HEK293 (cell line): ENCODE results near the gene COL12A1.

ENCODE experiments used
- CTCF ChIA-PET: fragments of 350-600 bp; formaldehyde crosslinking; extraction: SDS; loops from one replicate; lab custom pipeline; 2021; ENCODE audit warnings: antibody characterized with exemption; lab: Yijun Ruan, JAX
- POLR2A ChIA-PET: fragments of 300-600 bp; formaldehyde crosslinking; extraction: SDS; loops from one replicate; lab custom pipeline; 2020; ENCODE audit warnings: antibody characterized with exemption, inconsistent platforms; lab: Yijun Ruan, JAX
- H3K27ac ChIP-seq: fragments of 200-500 bp; sonication (Bioruptor generic); 2 replicates; pipeline ENCODE4 v1.5.1; 2014; ENCODE audit warnings: low read depth, low read length, control low read depth, inconsistent platforms; ENCODE audit errors: extremely low read depth
- H3K36me3 ChIP-seq, 2 experiments: fragments of 200-500 bp in 1 of 2; sonication (Bioruptor generic) in 1 of 2; 1 replicate in 1 of 2; 2 replicates in 1 of 2; pipeline ENCODE4 v1.5.1; 2014 to 2017; ENCODE audit warnings: inconsistent platforms in 2 of 2, low read length in 2 of 2; ENCODE audit not compliant: control insufficient read depth in 2 of 2, insufficient read depth in 1 of 2
- H3K4me1 ChIP-seq: fragments of 200-500 bp; sonication (Bioruptor generic); 2 replicates; pipeline ENCODE4 v1.5.1; 2014; ENCODE audit warnings: mild to moderate bottlenecking, low read length, inconsistent platforms; ENCODE audit not compliant: control insufficient read depth, insufficient read depth
- H3K4me3 ChIP-seq: 2 replicates; pipeline ENCODE4 v1.5.1; 2011; ENCODE audit warnings: low read depth, mild to moderate bottlenecking, control low read depth, low read length, moderate library complexity
- H3K9me3 ChIP-seq: fragments of 200-500 bp; sonication (Bioruptor generic); 2 replicates; pipeline ENCODE4 v1.5.1; 2014; ENCODE audit warnings: low read depth, low read length, inconsistent platforms; ENCODE audit not compliant: control insufficient read depth, insufficient read depth
- FEZF1 ChIP-seq: fragments of 450-650 bp; formaldehyde crosslinking; IDR thresholded peaks from 2 replicates; pipeline ENCODE4 v1.5.1; 2016; ENCODE audit warnings: missing biosample characterization, missing genetic modification characterization
- IKZF3 ChIP-seq: fragments of 450-650 bp; IDR thresholded peaks from 2 replicates; pipeline ENCODE4 v1.5.0; 2018; ENCODE audit warnings: missing biosample characterization, mild to moderate bottlenecking, missing genetic modification characterization, moderate library complexity
- PRDM1 ChIP-seq: fragments of 450-650 bp; formaldehyde crosslinking; IDR thresholded peaks from 2 replicates; pipeline ENCODE4; 2016; ENCODE audit warnings: missing biosample characterization, missing genetic modification characterization
- SP7 ChIP-seq: fragments of 450-650 bp; formaldehyde crosslinking; IDR thresholded peaks from 2 replicates; pipeline ENCODE4 v1.5.1; 2016; ENCODE audit warnings: missing biosample characterization, missing genetic modification characterization
- TRIM28 ChIP-seq: IDR thresholded peaks from 2 replicates; pipeline ENCODE4 v1.6.1; 2011; ENCODE audit warnings: low read length, control low read depth, borderline replicate concordance
- ZNF366 ChIP-seq: fragments of 450-650 bp; formaldehyde crosslinking; conservative IDR thresholded peaks from 2 replicates; pipeline ENCODE4 v1.5.1; 2016; ENCODE audit warnings: missing biosample characterization, missing genetic modification characterization
- ZNF426 ChIP-seq: fragments of 450-650 bp; formaldehyde crosslinking; IDR thresholded peaks from 2 replicates; pipeline ENCODE4 v1.5.1; 2017; ENCODE audit warnings: missing biosample characterization, missing genetic modification characterization, mild to moderate bottlenecking, inconsistent platforms, moderate library complexity
- ZNF544 ChIP-seq: fragments of 450-650 bp; formaldehyde crosslinking; IDR thresholded peaks from 2 replicates; pipeline ENCODE4 v1.5.0; 2017; ENCODE audit warnings: missing biosample characterization, missing genetic modification characterization
- ZNF654 ChIP-seq: fragments of 450-650 bp; formaldehyde crosslinking; IDR thresholded peaks from 2 replicates; pipeline ENCODE4 v1.5.1; 2016; ENCODE audit warnings: low read depth, missing biosample characterization, missing genetic modification characterization
- ZNF76 ChIP-seq: fragments of 450-650 bp; formaldehyde crosslinking; IDR thresholded peaks from 2 replicates; pipeline ENCODE4; 2016; ENCODE audit warnings: low read depth, missing biosample characterization, missing genetic modification characterization, borderline replicate concordance
- ZNF791 ChIP-seq: fragments of 450-650 bp; formaldehyde crosslinking; IDR thresholded peaks from 2 replicates; pipeline ENCODE4 v1.5.1; 2016; ENCODE audit warnings: missing biosample characterization, missing genetic modification characterization
- ZSCAN30 ChIP-seq: fragments of 450-650 bp; IDR thresholded peaks from 2 replicates; pipeline ENCODE4 v1.5.1; 2018; ENCODE audit warnings: missing biosample characterization, mild to moderate bottlenecking, missing genetic modification characterization, moderate library complexity
- TF ChIP-seq, protein P1 (sequence below): fragments of 450-650 bp; formaldehyde crosslinking; IDR thresholded peaks from 2 replicates; pipeline ENCODE4 v1.5.1; 2017; ENCODE audit warnings: missing biosample characterization, missing genetic modification characterization
- TF ChIP-seq, protein P2 (sequence below): fragments of 450-650 bp; formaldehyde crosslinking; IDR thresholded peaks from 2 replicates; pipeline ENCODE4 v1.5.1; 2016; ENCODE audit warnings: missing biosample characterization, missing genetic modification characterization
- TF ChIP-seq, protein P3 (sequence below): IDR thresholded peaks from 2 replicates; pipeline ENCODE4 v1.6.1; 2011; ENCODE audit warnings: mild to moderate bottlenecking, low read depth, low read length, borderline replicate concordance
- TF ChIP-seq, protein P4 (sequence below): fragments of 450-650 bp; formaldehyde crosslinking; IDR thresholded peaks from 2 replicates; pipeline ENCODE4 v1.5.1; 2016; ENCODE audit warnings: missing biosample characterization, missing genetic modification characterization
- TF ChIP-seq, protein P5 (sequence below): fragments of 450-650 bp; formaldehyde crosslinking; IDR thresholded peaks from 2 replicates; pipeline ENCODE4 v1.5.1; 2016; ENCODE audit warnings: missing biosample characterization, missing genetic modification characterization

The COL12A1 gene

DNA sequence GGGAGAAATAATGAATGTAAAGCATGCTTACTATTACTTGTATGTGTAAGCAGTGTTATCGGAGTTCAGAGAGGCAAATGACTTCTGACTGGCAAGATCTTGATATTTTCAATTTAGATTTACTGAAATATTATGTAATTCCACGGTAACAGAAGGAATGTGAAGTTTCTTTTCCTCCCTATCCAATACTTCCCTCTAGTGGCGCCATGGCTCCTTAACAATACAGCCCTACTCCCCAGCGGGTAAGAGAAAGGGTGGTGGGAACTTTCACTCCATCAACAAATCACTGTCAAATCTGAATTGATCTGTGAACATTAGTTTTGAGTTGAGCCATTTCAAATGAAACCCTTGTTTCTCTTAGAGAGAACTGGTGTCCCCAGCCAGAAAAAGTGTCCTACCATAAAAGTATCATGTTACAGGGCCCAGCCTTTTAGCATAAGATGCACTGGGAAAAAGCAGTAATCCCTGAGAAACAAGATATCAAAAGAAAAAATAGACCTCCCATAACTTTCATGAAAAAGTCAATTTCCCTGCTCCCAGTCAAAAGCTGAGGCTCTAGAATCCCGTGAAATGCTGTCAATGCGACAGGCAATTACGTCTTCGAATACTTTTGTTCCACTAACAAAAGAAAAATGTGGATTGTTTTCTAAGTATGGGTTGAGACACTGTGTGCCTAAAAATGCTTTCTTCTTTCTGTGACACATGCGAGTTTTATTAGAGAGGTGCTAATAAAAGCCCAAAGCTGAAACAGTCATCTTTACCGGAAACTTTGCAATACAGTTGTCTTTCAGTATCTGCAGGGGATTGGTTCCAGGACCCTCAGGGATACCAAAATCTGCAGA is 24.9 kb upstream of the COL12A1 start:
- CTCF ChIA-PET, result interaction anchor here (0.6 to 7.8 kb wide), 18 partner anchors 11 to 1584 kb away, joined by 3 to 106 read pairs (median 4); partner anchors contain the start of gene COL12A1
- no peaks in the 10 kb centered on the region for H3K36me3 ChIP-seq
- peak; percentile 92 for TF ChIP-seq PRDM1
- TF ChIP-seq, protein P1, sequence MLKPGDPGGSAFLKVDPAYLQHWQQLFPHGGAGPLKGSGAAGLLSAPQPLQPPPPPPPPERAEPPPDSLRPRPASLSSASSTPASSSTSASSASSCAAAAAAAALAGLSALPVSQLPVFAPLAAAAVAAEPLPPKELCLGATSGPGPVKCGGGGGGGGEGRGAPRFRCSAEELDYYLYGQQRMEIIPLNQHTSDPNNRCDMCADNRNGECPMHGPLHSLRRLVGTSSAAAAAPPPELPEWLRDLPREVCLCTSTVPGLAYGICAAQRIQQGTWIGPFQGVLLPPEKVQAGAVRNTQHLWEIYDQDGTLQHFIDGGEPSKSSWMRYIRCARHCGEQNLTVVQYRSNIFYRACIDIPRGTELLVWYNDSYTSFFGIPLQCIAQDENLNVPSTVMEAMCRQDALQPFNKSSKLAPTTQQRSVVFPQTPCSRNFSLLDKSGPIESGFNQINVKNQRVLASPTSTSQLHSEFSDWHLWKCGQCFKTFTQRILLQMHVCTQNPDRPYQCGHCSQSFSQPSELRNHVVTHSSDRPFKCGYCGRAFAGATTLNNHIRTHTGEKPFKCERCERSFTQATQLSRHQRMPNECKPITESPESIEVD (tag by site-specific recombination), result peak; percentile 80
- TF ChIP-seq SP7, result 0 out of 2 replicates have a peak, but pooled peaks have one; percentile 25
- TF ChIP-seq ZNF426, result no peak
- TF ChIP-seq, protein P2, sequence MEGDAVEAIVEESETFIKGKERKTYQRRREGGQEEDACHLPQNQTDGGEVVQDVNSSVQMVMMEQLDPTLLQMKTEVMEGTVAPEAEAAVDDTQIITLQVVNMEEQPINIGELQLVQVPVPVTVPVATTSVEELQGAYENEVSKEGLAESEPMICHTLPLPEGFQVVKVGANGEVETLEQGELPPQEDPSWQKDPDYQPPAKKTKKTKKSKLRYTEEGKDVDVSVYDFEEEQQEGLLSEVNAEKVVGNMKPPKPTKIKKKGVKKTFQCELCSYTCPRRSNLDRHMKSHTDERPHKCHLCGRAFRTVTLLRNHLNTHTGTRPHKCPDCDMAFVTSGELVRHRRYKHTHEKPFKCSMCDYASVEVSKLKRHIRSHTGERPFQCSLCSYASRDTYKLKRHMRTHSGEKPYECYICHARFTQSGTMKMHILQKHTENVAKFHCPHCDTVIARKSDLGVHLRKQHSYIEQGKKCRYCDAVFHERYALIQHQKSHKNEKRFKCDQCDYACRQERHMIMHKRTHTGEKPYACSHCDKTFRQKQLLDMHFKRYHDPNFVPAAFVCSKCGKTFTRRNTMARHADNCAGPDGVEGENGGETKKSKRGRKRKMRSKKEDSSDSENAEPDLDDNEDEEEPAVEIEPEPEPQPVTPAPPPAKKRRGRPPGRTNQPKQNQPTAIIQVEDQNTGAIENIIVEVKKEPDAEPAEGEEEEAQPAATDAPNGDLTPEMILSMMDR (tag by site-specific recombination), result peak; percentile 38; the same call in 1 of the 2 replicates
- TF ChIP-seq ZSCAN30 (tag by site-specific recombination), result 0 out of 2 replicates have a peak, but pooled peaks have one; percentile 21
- peak; percentile 94 for TF ChIP-seq ZNF654 (tag by site-specific recombination)
- no peak for TF ChIP-seq ZNF76 (tag by site-specific recombination)
- peak; percentile 65; the same call in 1 of the 2 replicates for TF ChIP-seq IKZF3
- TF ChIP-seq FEZF1 (tag by site-specific recombination), result 0 out of 2 replicates have a peak, but pooled peaks have one; percentile 12
- TF ChIP-seq, protein P3, sequence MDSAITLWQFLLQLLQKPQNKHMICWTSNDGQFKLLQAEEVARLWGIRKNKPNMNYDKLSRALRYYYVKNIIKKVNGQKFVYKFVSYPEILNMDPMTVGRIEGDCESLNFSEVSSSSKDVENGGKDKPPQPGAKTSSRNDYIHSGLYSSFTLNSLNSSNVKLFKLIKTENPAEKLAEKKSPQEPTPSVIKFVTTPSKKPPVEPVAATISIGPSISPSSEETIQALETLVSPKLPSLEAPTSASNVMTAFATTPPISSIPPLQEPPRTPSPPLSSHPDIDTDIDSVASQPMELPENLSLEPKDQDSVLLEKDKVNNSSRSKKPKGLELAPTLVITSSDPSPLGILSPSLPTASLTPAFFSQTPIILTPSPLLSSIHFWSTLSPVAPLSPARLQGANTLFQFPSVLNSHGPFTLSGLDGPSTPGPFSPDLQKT, result no peak
- TF ChIP-seq ZNF791 (tag by site-specific recombination), result no peak
- TF ChIP-seq TRIM28, result peak; percentile 82; the same call in 1 of the 2 replicates
- TF ChIP-seq, protein P4, sequence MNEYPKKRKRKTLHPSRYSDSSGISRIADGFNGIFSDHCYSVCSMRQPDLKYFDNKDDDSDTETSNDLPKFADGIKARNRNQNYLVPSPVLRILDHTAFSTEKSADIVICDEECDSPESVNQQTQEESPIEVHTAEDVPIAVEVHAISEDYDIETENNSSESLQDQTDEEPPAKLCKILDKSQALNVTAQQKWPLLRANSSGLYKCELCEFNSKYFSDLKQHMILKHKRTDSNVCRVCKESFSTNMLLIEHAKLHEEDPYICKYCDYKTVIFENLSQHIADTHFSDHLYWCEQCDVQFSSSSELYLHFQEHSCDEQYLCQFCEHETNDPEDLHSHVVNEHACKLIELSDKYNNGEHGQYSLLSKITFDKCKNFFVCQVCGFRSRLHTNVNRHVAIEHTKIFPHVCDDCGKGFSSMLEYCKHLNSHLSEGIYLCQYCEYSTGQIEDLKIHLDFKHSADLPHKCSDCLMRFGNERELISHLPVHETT (tag by site-specific recombination), result no peak
- peak; percentile 51 for TF ChIP-seq ZNF366 (tag by site-specific recombination)
- TF ChIP-seq, protein P5, sequence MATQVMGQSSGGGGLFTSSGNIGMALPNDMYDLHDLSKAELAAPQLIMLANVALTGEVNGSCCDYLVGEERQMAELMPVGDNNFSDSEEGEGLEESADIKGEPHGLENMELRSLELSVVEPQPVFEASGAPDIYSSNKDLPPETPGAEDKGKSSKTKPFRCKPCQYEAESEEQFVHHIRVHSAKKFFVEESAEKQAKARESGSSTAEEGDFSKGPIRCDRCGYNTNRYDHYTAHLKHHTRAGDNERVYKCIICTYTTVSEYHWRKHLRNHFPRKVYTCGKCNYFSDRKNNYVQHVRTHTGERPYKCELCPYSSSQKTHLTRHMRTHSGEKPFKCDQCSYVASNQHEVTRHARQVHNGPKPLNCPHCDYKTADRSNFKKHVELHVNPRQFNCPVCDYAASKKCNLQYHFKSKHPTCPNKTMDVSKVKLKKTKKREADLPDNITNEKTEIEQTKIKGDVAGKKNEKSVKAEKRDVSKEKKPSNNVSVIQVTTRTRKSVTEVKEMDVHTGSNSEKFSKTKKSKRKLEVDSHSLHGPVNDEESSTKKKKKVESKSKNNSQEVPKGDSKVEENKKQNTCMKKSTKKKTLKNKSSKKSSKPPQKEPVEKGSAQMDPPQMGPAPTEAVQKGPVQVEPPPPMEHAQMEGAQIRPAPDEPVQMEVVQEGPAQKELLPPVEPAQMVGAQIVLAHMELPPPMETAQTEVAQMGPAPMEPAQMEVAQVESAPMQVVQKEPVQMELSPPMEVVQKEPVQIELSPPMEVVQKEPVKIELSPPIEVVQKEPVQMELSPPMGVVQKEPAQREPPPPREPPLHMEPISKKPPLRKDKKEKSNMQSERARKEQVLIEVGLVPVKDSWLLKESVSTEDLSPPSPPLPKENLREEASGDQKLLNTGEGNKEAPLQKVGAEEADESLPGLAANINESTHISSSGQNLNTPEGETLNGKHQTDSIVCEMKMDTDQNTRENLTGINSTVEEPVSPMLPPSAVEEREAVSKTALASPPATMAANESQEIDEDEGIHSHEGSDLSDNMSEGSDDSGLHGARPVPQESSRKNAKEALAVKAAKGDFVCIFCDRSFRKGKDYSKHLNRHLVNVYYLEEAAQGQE, result no peak
- no peak for TF ChIP-seq ZNF544 (tag by site-specific recombination)
- H3K4me3 ChIP-seq, result no peak overlapping the region
- POLR2A ChIA-PET, result interaction anchor here (0.5 kb wide), 1 partner anchor 340 kb away, joined by 3 read pairs; no protein-coding TSS in a partner anchor
- H3K9me3 ChIP-seq, result no peaks in the 10 kb centered on the region
- H3K4me1 ChIP-seq, result no peaks in the 10 kb centered on the region
- no peak overlapping the region for H3K27ac ChIP-seq
